ENCODE measurements around the gene TMEM186.
"Not testable (repeated sequence)": the region's sequence is repeated elsewhere in the genome, so short reads cannot be mapped to it uniquely, and the experiment has no call there.

TMEM186 gene

DNA sequence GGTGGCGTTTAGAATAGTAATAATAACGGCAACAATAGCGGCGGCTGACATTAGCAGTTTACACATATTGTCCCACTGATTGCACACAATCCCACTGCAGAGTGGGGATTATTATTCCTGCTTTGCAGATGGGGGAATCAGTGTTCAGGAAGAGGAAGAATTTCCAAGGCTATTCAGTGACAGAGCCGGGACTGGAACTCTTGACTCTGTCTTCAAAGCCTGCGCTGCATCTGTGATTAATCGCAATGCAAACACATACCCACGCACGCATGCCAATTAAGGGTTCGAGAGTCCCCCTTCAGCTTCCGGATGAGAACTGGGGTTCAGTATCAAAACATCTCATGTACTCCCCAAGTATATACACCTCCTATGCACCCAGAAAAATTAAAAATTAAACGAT lies 29.2 kb downstream of the TMEM186 start:
- no peak for DNase-seq

DNA sequence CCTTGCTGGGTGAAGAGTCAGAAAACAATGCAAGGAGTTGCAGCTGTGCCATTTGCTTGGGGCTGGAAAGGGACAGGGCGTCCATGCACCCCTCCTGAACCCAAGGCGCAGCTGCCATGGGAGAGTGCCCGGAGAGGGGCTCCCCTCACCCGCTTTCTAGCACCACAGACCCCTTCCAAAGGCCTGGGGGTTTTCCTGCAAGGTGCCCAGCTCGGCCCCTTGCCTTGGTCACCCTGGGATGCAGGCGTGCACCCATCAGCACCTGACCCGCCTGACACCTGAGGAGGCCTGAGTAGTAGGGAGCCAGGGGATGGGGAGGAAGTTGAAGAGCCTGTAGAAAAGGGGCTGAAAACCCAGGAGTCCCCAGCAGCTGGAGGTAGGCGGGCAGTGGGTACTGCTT lies 30.3 kb downstream of the TMEM186 start:
- no peak for DNase-seq

DNA sequence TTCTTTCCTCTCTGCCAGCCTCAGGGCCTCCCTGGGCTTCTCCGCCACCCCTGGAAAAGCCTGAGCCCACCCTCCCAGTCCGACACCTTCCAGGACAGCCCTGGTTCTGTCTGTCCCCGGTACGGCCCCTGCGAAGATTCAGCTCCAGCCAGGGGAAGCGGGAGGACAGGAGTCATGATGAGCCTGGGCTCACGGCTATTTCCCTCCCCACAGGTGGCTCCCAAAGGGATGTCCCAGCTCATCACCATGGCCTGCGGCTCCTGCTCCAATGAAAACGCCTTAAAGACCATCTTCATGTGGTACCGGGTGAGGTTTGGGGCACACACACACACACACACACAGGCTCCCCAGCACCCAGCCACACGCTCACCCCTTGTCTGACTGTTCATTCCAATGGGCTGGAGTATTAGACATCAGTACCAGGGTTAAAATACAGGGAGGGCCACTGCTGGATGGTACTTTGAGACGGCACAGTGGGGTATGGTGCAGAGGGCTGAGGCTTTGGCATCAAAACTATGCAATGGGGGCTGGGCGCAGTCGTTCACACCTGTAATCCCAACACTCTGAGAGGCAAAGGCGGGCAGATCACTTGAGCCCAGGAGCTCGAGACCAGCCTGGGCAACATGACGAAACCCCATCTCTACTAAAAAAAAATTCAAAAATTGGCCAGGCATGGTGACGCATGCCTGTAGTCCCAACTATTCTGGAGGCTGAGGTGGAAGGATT lies 32.8 kb downstream of the TMEM186 start:
- no peak for DNase-seq

- no peak for DNase-seq
Observed at GRCh38 chr16:8763899-8764298, 33.5 kb downstream of the TMEM186 start.

DNA sequence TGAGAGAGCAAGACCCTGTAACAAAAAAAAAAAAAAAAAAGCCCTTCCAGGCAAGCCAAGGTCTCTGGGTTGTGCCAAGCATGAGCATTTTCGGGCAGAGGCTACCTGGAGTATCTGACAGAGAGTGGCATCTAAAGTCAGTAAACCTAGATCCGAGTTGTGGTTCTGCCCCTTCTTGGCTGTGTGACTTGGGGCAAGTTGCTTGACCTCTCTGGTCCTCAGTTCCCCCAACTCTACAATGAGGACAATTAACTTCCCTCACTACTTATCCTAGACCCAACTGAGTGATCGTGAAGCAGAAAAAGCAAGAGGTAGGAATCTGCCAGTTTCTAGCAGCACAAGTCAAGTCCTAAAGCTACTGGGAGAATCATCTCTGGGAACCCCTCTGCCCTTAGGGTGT lies 34.4 kb downstream of the TMEM186 start:
- no peak for DNase-seq

- DNase-seq, result no peak
Observed at GRCh38 chr16:8762254-8762653, 35.2 kb downstream of the TMEM186 start.

- no peak for DNase-seq
Observed at GRCh38 chr16:8761078-8761477, 36.4 kb downstream of the TMEM186 start.

GRCh38 chr16:8760021-8760420 lies 37.4 kb downstream of the TMEM186 start:
- no peak for DNase-seq

DNA sequence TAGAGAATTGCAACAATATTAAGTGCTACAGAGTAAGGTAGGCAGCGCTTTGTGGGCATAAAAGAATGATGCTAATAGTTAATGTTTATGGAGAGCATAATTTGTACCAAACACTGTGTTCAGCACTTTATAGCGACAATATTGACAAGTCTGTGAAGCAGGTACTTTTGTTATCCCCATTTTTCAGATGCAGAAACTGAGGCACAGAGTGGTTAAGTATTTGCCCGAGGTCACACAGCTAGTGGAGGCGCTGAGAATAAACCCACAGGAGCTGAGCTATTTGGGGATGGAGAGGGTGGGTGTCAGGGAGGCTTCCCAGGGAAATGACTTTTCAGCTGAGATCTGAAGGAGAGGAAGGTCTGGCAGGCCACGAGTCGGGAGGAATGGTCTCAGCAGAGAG lies 39.4 kb downstream of the TMEM186 start:
- DNase-seq, result no peak

- no peak for DNase-seq
Observed at GRCh38 chr16:8756755-8757154, 40.7 kb downstream of the TMEM186 start.

GRCh38 chr16:8753416-8754054 lies 43.9 kb downstream of the TMEM186 start:
- DNase-seq, result no peak

GRCh38 chr16:8752706-8753105 lies 44.7 kb downstream of the TMEM186 start:
- no peak for DNase-seq

DNA sequence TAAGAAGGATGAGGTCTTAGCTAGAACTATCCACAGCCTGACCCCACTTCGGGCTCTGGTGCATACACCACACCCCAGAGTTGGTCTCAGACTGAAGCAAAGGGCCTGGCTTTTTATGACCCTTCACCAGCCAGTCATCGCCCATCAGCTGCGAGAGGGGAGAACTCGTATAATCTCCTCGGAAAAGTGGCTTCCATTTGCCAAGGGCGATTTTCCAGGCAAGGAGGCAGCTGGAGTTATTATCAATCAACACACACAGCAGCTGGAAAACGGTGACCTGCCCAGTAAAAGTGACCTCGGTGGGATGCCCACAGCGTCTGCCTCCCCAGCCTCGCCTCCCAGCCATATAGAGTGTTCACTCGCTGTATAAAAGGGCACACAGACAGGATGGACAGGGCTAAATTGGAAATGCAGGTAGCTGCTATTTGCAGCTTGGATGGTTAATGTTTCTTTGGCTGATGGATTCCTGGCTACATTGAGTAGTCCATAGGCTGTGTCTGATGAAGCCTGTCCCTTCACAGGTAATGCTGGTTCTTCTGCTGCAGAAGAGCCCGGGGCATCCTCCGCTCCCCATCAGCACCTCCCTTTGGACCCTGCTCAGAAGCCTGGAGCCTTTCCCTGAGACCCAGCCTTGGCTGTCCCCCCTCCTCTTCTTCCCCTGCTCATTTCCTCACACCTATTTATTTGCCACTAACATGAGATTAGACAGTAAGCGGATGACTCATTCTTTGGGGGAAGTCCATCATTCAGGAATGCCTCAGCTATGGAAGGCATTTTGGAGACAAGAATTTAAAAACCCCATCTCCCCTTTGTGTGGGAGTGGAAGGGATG lies 45.7 kb downstream of the TMEM186 start:
- no peak for DNase-seq

DNA sequence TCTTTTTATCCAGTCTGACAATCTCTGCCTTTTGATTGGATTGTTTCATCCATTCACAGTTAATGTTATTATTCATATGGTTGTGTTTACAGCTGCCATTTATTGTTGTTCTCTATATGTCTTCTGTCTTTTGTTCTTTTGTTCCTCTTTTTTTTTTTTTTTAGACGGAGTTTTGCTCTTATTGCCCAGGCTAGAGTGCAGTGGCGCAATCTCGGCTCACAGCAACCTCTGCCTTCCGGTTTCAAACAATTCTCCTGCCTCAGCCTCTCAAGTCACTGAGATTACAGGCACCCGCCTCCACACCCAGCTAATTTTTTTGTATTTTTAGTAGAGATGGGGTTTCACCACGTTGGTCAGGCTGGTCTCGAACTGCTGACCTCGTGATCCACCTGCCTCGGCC lies 48.5 kb downstream of the TMEM186 start:
- DNase-seq, result not testable (repeated sequence)

All from NCI-H1105 treated with DMSO at 0.1 percent for 48 hours (cell line).